ENCODE data around the gene RANBP10.

DNA sequence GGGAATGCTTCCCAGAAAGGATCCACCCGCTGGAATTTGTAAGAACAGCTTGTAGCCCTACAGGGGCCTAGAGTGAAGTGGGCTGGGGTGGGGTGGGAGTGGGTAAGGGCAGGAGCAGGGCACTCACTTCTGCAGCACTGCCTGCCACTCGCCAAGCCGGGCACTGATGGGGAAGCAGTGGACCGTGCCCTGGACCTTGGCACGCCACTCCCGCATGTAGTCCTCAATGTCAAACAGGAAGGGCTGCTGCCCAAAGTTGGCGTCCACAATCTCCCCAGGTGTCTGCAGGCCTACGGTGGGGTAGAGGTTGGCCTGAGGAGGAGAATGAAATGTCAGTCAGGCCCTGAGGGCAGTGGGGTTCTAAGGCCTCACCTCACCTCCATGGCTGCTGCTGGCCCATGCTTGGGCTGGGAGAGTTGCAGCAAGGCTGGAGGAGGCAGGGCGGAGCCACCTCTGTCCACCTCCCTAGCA lies 71.6 kb downstream of the RANBP10 start:
- TF ChIP-seq, protein P1, sequence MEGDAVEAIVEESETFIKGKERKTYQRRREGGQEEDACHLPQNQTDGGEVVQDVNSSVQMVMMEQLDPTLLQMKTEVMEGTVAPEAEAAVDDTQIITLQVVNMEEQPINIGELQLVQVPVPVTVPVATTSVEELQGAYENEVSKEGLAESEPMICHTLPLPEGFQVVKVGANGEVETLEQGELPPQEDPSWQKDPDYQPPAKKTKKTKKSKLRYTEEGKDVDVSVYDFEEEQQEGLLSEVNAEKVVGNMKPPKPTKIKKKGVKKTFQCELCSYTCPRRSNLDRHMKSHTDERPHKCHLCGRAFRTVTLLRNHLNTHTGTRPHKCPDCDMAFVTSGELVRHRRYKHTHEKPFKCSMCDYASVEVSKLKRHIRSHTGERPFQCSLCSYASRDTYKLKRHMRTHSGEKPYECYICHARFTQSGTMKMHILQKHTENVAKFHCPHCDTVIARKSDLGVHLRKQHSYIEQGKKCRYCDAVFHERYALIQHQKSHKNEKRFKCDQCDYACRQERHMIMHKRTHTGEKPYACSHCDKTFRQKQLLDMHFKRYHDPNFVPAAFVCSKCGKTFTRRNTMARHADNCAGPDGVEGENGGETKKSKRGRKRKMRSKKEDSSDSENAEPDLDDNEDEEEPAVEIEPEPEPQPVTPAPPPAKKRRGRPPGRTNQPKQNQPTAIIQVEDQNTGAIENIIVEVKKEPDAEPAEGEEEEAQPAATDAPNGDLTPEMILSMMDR (IDR thresholded peaks at IDR 0.05) = no peak
- no peak for TF ChIP-seq POLR2A (IDR thresholded peaks at IDR 0.05)
